GM18870 (cell line): ENCODE results near the gene PPM1L.

Source experiments
- ATAC-seq: cut with Tn5 transposase; IDR thresholded peaks from one replicate; pipeline ENCODE4 v1.9.1; 2021; ENCODE audit warnings: moderate library complexity; ENCODE audit not compliant: unreplicated experiment

Gene PPM1L

GRCh38 chr3:160841455-160841854 lies 85.4 kb downstream of the PPM1L start:
- no peak for ATAC-seq

- no peak for ATAC-seq
Observed at GRCh38 chr3:160842021-160843005, 86.3 kb downstream of the PPM1L start.

GRCh38 chr3:160851629-160852210 lies 95.7 kb downstream of the PPM1L start:
- ATAC-seq = no peak

GRCh38 chr3:160852856-160853255 lies 96.8 kb downstream of the PPM1L start:
- no peak for ATAC-seq

GRCh38 chr3:160856450-160856849 lies 100.4 kb downstream of the PPM1L start:
- ATAC-seq = no peak

- ATAC-seq = no peak
Observed at GRCh38 chr3:160857476-160858119, 101.6 kb downstream of the PPM1L start.

GRCh38 chr3:160860346-160860745 lies 104.3 kb downstream of the PPM1L start:
- ATAC-seq = no peak

- no peak for ATAC-seq
Observed at GRCh38 chr3:160869825-160870224, 113.8 kb downstream of the PPM1L start.

GRCh38 chr3:160870327-160870726 lies 114.3 kb downstream of the PPM1L start:
- no peak for ATAC-seq

GRCh38 chr3:160874736-160875135 lies 118.7 kb downstream of the PPM1L start:
- no peak for ATAC-seq

GRCh38 chr3:160876643-160877042 lies 120.6 kb downstream of the PPM1L start:
- no peak for ATAC-seq

- ATAC-seq = no peak
Observed at GRCh38 chr3:160879859-160880258, 123.8 kb downstream of the PPM1L start.

GRCh38 chr3:160883373-160883772 lies 127.3 kb downstream of the PPM1L start:
- no peak for ATAC-seq

- ATAC-seq = peak; percentile 42
Observed at GRCh38 chr3:160885791-160886286, 129.8 kb downstream of the PPM1L start.

- peak; percentile 90 for ATAC-seq
Observed at GRCh38 chr3:160886421-160886820, 130.4 kb downstream of the PPM1L start.

- ATAC-seq = no peak
Observed at GRCh38 chr3:160893207-160893606, 137.2 kb downstream of the PPM1L start.

- no peak for ATAC-seq
Observed at GRCh38 chr3:160904691-160905090, 148.7 kb downstream of the PPM1L start.

GRCh38 chr3:160906646-160907045 lies 150.6 kb downstream of the PPM1L start:
- ATAC-seq = no peak

GRCh38 chr3:160909917-160910316 lies 153.9 kb downstream of the PPM1L start:
- ATAC-seq = no peak

- no peak for ATAC-seq
Observed at GRCh38 chr3:160911411-160911810, 155.4 kb downstream of the PPM1L start.

GRCh38 chr3:160916472-160916871 lies 160.4 kb downstream of the PPM1L start:
- ATAC-seq = no peak

- no peak for ATAC-seq
Observed at GRCh38 chr3:160919942-160920341, 163.9 kb downstream of the PPM1L start.
